ENCODE measurements around the gene IRF8.
"Not testable (repeated sequence)": the region's sequence is repeated elsewhere in the genome, so short reads cannot be mapped to it uniquely, and the experiment has no call there.

Gene IRF8

DNA sequence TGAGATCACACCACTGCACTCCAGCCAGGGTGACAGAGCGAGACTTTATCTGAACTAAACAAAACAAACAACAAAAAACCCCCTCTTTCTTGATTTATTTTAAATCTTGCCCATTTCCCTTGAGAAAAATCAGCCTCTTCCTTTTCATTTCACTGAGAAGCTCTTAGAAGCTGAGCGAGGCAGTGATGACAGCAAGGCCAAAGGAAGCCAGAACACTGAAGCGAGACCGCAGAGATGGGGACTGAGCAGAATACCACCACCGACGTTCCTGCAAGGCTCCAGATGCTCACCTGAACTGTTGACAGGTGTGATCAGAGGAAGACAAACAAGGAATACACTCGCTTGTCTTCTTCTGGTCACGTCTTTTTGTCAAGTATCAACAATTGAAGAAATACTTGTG is 30.5 kb upstream of the IRF8 start:
- no peak for DNase-seq (ENCODE audit: low read depth)
- no peak overlapping the region for H3K4me3 ChIP-seq (ENCODE audit: low read depth, low read length)
- TF ChIP-seq, protein P1, sequence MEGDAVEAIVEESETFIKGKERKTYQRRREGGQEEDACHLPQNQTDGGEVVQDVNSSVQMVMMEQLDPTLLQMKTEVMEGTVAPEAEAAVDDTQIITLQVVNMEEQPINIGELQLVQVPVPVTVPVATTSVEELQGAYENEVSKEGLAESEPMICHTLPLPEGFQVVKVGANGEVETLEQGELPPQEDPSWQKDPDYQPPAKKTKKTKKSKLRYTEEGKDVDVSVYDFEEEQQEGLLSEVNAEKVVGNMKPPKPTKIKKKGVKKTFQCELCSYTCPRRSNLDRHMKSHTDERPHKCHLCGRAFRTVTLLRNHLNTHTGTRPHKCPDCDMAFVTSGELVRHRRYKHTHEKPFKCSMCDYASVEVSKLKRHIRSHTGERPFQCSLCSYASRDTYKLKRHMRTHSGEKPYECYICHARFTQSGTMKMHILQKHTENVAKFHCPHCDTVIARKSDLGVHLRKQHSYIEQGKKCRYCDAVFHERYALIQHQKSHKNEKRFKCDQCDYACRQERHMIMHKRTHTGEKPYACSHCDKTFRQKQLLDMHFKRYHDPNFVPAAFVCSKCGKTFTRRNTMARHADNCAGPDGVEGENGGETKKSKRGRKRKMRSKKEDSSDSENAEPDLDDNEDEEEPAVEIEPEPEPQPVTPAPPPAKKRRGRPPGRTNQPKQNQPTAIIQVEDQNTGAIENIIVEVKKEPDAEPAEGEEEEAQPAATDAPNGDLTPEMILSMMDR (conservative IDR thresholded peaks at IDR 0.05; ENCODE audit: low read depth, low read length): no peak

DNA sequence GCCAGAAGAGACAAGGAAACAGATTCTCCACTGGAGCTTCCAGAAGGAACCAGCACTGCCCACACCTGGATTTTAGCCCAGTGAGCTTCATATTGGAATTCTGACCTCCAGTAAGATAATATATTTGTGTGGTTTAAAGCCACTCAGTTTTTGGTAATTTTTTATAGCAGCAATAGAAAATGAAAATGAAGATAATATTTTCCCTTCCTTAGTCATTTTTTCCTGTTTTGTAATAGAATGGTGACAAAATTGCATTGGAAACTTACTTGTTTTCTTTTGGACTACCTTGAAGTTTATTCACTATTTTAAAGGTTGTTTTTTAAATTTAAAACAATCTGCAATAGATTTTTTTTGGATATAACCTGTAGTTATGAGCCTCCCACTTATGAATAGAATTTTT is 29.8 kb upstream of the IRF8 start:
- no peak overlapping the region for H3K4me3 ChIP-seq (ENCODE audit: low read depth, low read length)
- TF ChIP-seq, protein P1 (conservative IDR thresholded peaks at IDR 0.05; ENCODE audit: low read depth, low read length): no peak
- DNase-seq (ENCODE audit: low read depth): no peak

DNA sequence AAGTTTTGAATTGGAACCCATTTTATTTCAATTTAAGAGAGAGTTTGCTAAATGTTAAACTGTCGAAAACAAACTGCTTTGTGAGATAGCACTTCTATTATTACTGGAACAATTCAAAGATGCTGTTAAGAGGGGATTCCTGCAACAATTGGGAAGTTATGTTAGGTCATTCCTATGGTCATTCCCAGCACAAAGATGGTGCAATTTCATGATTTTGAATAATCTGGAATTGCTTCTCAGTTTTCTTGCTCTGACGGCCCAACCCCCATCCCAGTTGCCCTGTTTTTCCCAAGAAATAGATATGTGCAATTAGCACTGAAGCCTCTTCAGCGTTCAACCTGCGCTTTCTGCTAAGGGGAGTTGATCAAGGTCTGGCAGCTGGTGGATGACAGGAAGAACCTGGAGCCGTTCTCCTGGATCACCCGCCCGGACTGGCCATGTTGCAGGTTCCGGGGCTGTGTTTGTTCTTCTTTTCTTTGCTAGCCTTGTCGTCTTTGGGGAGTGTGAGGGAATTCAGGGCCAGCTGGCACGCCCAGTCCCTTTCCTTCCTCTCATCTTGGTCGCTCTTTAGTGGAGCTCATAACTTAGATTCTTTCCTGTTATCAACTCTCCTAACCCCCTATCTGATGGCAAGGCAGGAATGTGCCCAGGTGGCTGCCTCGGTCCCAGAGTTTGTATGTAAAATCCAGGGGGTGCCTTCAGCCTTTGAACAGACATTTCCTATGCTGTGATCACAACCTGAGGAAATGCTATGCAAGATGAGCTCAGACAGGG is 29.0 kb upstream of the IRF8 start:
- no peak for DNase-seq (ENCODE audit: low read depth)
- no peak overlapping the region for H3K4me3 ChIP-seq (ENCODE audit: low read depth, low read length)

GRCh38 chr16:85871756-85872155 is 27.2 kb upstream of the IRF8 start:
- DNase-seq (ENCODE audit: low read depth): no peak
- no peak overlapping the region for H3K4me3 ChIP-seq (ENCODE audit: low read depth, low read length)
- TF ChIP-seq, protein P1 (conservative IDR thresholded peaks at IDR 0.05; ENCODE audit: low read depth, low read length): no peak

More for the DNA sequence above, 29.0 kb upstream of the IRF8 start:
- TF ChIP-seq, protein P1 (conservative IDR thresholded peaks at IDR 0.05; ENCODE audit: low read depth, low read length): no peak

GRCh38 chr16:85872734-85873133 is 26.2 kb upstream of the IRF8 start:
- TF ChIP-seq, protein P1 (conservative IDR thresholded peaks at IDR 0.05; ENCODE audit: low read depth, low read length): no peak
- DNase-seq (ENCODE audit: low read depth): no peak
- H3K4me3 ChIP-seq (ENCODE audit: low read depth, low read length): no peak overlapping the region

- DNase-seq (ENCODE audit: low read depth): no peak
- TF ChIP-seq, protein P1 (conservative IDR thresholded peaks at IDR 0.05; ENCODE audit: low read depth, low read length): no peak
- H3K4me3 ChIP-seq (ENCODE audit: low read depth, low read length): no peak overlapping the region
Observed at GRCh38 chr16:85873153-85873552, 25.8 kb upstream of the IRF8 start.

- not testable (repeated sequence) for DNase-seq (ENCODE audit: low read depth); H3K4me3 ChIP-seq (ENCODE audit: low read depth, low read length)
Observed at GRCh38 chr16:85874031-85874430, 24.9 kb upstream of the IRF8 start.
